Activated gamma-delta T cell (primary cell): ENCODE data around the gene NCK2.
A peak's percentile ranks its signal among the peaks of the same experiment; 100 is the strongest.

Source experiments
- DNase-seq: peaks from one replicate; lab custom pipeline; 2025; lab: John Stamatoyannopoulos, UW

NCK2 gene

GRCh38 chr2:105736145-105736544, 8.6 kb upstream of the NCK2 start:
- DNase-seq = no peak

DNA sequence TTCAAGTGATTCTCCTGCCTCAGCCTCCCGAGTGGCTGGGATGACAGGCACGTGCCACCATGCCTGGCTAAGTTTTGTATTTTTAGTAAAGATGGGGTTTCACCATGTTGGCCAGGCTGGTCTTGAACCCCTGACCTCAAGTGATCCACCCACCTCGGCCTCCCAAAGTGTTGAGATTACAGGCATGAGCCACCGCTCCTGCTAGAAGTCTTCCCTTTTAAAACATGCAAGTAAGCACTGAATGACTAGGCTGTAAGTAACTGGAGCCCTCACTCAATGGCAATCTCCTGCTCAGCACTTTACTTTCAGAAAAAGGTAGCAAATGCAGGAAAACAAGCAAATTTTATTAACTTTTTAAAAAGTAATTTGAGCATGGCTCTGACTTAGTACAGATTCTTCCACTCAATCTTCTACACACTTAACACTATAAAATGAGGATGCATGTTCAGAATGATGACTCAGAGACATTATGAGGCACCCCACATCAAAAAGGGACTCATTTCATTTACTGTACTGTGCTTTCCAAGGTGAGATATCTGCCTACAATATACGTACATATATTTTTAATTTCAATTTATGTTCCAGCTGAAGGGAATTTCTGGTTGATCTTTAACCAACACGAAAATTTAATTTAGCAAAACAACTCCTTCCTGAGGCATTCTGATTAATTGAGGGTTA, 6.6 kb upstream of the NCK2 start:
- DNase-seq = no peak

DNA sequence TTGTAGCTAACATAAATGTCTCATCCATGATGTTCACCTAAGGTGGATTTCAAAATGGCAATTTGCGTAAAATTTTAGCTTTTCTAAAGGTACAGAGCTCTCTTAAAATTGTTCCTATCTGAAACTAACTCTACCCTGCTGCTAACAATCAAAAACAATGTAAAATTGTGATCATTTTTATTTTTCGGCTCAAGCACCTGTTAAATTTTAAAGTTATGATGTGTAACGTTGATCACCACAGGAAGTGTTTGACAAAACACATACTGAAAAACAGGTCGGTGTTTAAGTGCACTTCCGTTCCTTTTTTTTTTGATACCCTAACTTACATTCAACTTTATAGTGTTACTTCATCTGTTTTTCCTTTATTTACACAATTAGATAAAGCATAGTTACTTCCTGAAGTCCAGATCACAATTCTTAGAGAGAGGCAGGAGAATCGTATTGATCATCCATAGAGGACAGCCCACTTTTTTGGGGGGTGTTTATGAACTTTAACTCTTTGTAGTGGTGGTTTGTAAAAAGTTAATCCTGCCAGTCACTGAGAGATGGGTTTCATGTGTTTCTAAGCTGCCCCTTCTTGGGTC, 6.0 kb upstream of the NCK2 start:
- DNase-seq = no peak

- no peak for DNase-seq
These were observed 5.3 kb upstream of the NCK2 start for GRCh38 chr2:105739426-105739825.

DNA sequence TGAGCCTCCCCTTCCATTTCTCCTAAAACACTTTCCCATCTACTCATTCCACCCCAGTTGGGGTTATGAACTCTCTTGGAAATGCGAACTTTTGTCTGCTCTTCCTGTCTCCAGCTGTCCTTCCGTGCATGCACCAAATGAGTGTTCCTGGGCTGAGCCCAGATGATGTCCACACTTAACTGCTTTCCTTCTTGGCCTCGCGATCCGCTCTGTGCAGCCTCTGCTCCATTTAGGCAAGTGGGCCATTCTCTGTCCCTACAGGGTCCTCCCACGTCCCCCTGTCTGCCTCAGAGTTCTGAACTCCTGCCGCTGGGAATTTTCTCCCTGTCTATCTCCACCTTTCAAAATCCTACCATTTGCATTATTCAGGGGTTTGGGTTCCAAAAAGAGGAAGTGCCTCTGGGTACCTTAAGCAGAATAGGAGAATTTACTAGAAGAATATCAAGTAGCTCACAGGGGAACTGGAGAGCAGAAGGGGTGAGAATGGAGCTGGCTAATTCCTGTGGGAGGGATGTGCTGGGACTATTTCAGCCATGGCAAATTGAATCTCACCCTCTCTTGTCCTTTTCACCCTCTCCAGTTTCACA, 4.7 kb upstream of the NCK2 start:
- no peak for DNase-seq

DNA sequence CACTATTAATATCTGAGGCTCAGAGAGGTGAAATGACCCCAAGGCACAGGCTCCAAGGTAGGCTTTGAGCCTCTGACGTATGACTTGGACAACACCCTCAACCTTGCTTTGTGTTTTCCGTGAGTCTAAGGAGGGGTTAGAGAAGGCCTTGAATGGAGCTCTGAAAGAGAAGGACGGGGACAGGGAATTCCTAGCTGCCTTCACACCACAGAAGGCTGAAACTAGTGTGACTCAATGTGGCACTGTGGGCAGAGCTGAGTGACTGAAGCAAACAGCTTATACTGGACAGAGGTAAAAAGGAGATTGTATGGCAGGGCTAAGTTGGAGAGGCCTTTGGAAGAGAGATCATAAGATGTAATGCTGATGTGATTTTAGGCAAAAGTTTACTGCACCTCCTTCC, 3.5 kb upstream of the NCK2 start:
- DNase-seq = no peak

DNA sequence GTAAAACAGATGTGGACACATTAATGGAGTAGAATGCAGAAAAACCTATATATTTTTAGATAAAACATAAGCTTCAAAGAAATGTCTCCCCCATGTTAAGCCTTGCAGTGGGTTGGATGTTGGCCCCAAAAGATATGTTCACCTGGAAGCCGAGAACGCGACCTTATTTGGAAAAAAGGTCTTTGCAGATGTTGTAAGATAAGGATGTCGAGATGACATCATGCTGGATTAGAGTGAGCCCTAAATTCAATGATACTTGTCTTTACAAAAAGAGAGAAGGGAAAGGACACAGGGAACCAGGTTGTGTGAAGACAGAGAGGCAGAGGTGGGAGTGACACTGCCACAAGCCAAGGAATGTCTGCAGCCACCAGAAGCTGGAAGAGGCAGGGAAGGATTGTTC, 3.1 kb upstream of the NCK2 start:
- DNase-seq = no peak

GRCh38 chr2:105744091-105744908, 412 bp upstream of the NCK2 start:
- peak; percentile 61 for DNase-seq

DNA sequence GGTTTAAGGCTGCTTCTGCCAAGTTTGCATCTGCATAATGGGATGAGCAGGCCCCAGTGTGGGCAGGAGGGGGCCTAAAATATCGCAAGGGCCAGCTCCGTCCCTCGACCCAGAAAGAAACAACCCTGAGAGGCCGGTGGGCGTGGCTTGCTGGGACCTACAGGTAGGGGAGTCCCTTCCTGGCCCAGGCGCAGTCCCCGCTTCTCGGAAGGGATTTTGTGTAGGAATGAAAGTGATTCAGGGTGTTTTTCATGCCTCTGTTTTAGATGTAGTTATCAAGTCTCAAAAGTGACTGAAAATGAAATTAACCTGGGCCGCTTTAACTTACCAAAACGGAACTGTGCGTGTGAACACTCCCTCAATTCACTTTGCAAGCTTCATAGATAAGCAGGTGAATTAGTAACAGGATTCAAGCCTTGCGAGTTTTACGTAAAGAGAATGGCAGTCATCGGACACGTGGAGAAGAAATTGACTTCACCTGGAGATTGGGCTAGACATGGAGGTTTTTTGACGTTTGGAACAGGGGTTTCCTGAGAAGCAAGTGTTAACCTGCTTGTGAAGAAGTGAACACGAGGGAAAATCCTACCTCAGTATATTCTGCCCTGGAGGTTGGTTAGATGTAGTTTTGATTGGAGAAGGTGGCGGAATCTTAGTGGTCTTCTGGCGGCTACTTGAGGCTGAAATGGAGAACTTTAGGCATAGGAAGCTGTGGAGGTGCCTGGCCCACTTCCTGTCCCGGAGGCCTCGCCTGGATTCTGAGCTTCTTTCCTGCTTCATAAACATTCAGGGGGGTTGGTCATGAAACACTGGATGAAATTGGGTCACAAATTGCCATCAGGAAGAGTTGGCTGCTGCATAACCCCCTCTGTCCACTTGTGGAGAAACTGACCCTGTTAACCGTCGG, 1.7 kb downstream of the NCK2 start:
- peak; percentile 25 for DNase-seq

DNA sequence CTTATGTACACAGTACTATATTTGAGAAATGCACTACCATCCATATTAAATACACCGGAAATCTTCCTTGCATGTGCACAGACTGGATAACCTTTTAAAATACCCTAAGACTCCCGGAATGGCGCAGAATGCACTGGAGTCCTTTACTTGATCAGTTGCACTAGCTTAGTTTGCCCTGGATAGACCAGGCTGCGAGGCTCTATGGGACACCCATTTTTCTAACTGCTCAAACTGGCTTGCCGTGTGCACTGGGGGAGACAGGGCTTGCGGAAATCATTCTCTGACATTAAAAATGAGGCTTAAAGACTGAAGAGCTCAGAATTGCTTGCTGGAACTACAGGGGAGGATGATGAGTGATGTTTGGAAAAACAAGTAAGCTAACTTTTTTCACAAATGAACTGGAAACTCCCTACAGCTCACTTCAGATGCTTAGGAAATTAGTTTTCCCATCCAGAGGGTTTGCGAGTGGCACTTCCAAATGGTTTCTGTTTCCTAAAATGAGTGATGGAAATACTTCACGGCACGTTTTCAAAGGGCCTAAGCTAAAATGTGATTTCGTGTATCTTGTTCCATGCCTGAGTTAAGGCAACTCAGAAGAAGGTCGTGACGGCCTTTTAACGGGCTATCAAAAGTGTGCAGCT, 2.7 kb downstream of the NCK2 start:
- DNase-seq = no peak

- DNase-seq = no peak
These were observed 3.3 kb downstream of the NCK2 start for GRCh38 chr2:105747991-105748390.

DNA sequence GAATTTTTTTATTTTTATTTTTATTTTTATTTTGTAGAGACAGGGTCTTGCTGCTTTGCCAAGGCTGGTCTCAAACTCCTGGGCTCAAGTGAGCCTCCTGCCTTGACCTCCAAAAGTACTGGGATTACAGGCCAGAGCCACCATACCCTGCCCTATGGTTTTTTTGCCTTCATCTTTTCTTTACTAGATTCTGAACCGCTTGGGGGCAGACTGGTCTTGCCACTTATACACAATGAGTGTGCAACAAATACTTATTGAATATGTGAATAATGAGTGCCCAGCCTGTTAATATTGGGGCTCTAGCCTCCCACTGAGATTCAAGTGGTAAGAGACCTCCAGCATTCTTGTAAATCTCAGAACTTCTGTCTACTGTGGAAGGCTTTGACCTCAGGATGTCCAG, 3.9 kb downstream of the NCK2 start:
- DNase-seq = no peak

DNA sequence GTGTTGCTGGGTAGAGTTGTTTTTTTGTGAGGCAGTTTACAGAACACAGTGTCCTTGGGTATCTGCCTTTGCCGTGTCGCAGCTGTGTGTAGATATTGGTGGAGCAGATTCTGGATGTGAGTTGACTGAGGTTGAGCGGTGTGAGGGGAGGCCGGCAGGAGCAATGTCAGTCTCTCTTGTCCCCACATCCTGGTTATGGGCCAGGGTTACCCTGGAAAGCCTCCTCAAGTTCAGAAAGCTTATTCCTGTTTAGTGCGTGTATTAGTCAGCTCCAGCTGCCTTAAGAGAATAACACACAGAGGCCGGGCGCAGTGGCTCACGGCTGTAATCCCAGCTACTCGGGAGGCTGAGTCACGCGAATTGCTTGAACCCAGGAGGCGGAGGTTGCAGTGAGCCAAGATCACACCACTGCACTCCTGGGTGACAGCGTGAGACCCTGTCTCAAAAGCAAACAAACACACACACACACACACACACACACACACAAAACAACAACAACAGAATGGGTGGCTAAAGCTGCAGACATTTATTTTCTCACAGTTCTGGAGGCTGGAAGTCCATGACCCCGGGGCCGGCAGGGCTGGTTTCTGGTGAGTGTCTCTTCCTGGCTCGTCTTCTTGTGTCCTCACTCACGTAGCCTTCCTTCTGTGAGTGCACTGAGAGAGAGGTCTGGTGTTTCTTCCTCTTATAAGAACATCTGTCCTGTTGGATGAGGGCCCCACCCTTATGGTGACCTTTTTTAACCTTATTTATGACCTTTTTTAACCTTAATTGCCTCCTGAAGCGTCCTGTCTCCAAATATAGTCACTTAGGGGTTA, 5.1 kb downstream of the NCK2 start:
- no peak for DNase-seq

GRCh38 chr2:105750735-105751134, 6.0 kb downstream of the NCK2 start:
- DNase-seq = no peak

DNA sequence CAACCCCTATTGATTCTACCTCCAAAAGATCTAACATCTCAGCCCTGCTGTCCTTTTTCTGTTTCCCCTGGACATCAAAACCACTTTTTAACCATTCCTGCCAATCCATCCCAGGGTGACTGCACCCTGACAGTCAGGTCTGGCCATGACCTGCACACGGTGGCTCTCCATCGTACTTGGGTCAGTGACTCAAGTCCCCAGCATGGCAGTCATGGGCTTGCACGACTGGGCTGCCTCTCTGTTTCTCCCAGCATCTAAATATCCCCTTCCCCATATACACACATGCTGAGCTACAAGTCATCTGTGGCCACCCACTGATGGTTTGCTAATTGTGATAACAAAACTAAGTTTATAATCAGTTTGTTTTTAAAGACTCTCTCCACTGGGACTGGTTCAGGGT, 6.6 kb downstream of the NCK2 start:
- no peak for DNase-seq

GRCh38 chr2:105752691-105753358, 8.1 kb downstream of the NCK2 start:
- DNase-seq = no peak

GRCh38 chr2:105753380-105753779, 8.7 kb downstream of the NCK2 start:
- DNase-seq = no peak

- DNase-seq = no peak
These were observed 9.3 kb downstream of the NCK2 start for GRCh38 chr2:105754011-105754410.

GRCh38 chr2:105754994-105755393, 10.3 kb downstream of the NCK2 start:
- DNase-seq = no peak

DNA sequence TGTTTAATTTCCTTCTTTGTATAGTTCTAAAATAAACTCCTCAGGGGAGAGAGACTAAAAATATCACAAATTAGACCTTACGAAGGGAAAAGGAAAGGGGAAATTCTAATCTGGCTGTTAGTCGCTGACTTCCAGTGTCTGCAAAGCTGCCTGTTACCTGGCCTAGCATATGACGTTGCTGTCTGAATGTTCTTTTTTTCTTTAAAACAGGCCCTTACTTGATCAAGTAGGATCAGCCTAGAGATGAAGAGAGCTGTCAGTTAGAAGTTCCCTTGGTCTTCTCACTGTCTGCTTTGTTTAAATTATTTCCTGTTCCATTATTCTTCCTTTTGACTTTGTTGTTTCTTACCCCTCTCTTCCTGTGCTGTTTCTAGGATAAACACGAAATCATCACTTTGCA, 11.2 kb downstream of the NCK2 start:
- DNase-seq = no peak
